DND-41 (cell line): ENCODE results near the gene GSC2.

Experiments used
- CTCF ChIP-seq: IDR thresholded peaks from 2 replicates; pipeline ENCODE4 v1.5.1; 2012; ENCODE audit warnings: borderline replicate concordance, low read length, moderate library complexity, mild to moderate bottlenecking; ENCODE audit not compliant: poor library complexity, severe bottlenecking; ENCODE audit errors: extremely low read depth
- EZH2 ChIP-seq: IDR thresholded peaks from 3 replicates; pipeline ENCODE4 v1.6.1; 2012; ENCODE audit warnings: borderline replicate concordance, low read depth, mild to moderate bottlenecking, moderate library complexity, low read length, inconsistent platforms; ENCODE audit not compliant: severe bottlenecking

GRCh38 chr22:19130959-19131684, 19.0 kb downstream of the GSC2 start, which contains the start of gene TSSK2:
- no peak for TF ChIP-seq CTCF
- TF ChIP-seq EZH2: no peak
